HL-60/S4 treated with retinoic acid at 250 ng/mL for 4 days and 3 days (cell line): ENCODE results near the gene LEMD3.

ENCODE experiments used
- in situ Hi-C: fragments of 300-500 bp; cut with MboI; formaldehyde crosslinking; loops from 2 replicates; pipeline ENCODE4 v1.7.0; 2022; ENCODE audit warnings: low sequenced_read_pairs

The LEMD3 gene

GRCh38 chr12:65168681-65169319 lies 583 bp upstream of the LEMD3 start:
- in situ Hi-C loops: no loop called here

- in situ Hi-C loops: no loop called here
Measured at GRCh38 chr12:65170209-65170881, 962 bp downstream of the LEMD3 start.

- in situ Hi-C loops: no loop called here
Measured at GRCh38 chr12:65171073-65171472, 1.7 kb downstream of the LEMD3 start.

GRCh38 chr12:65171870-65172269 lies 2.5 kb downstream of the LEMD3 start:
- in situ Hi-C loops: no loop called here

- in situ Hi-C loops: no loop called here
Measured at GRCh38 chr12:65175385-65175784, 6.0 kb downstream of the LEMD3 start.

- in situ Hi-C loops: no loop called here
Measured at GRCh38 chr12:65182012-65182739, 12.8 kb downstream of the LEMD3 start.

- in situ Hi-C loops: no loop called here
Measured at GRCh38 chr12:65184176-65184857, 14.9 kb downstream of the LEMD3 start.

GRCh38 chr12:65184858-65185229 lies 15.5 kb downstream of the LEMD3 start:
- in situ Hi-C loops: no loop called here

GRCh38 chr12:65187665-65188064 lies 18.3 kb downstream of the LEMD3 start:
- in situ Hi-C loops: no loop called here

GRCh38 chr12:65188179-65188701 lies 18.9 kb downstream of the LEMD3 start:
- in situ Hi-C loops: no loop called here

GRCh38 chr12:65189028-65189718 lies 19.8 kb downstream of the LEMD3 start:
- in situ Hi-C loops: no loop called here

GRCh38 chr12:65192963-65193516 lies 23.7 kb downstream of the LEMD3 start:
- in situ Hi-C loops: no loop called here

GRCh38 chr12:65194949-65195348 lies 25.6 kb downstream of the LEMD3 start:
- in situ Hi-C loops: no loop called here

GRCh38 chr12:65195387-65196055 lies 26.1 kb downstream of the LEMD3 start:
- in situ Hi-C loops: no loop called here

- in situ Hi-C loops: no loop called here
Measured at GRCh38 chr12:65196762-65197567, 27.6 kb downstream of the LEMD3 start.

GRCh38 chr12:65199604-65200003 lies 30.2 kb downstream of the LEMD3 start:
- in situ Hi-C loops: no loop called here

GRCh38 chr12:65200007-65200665 lies 30.8 kb downstream of the LEMD3 start:
- in situ Hi-C loops: no loop called here

- in situ Hi-C loops: no loop called here
Measured at GRCh38 chr12:65203376-65203775, 34.0 kb downstream of the LEMD3 start.
